ENCODE data around the gene RHCG. TPM values are rescaled to one million over a fixed set of nuclear protein-coding genes. Genes with fewer than 3 reads are reported as not detected.

RHCG gene
- total RNA-seq, 1 experiment from 2014 or later = 0.28 TPM

DNA sequence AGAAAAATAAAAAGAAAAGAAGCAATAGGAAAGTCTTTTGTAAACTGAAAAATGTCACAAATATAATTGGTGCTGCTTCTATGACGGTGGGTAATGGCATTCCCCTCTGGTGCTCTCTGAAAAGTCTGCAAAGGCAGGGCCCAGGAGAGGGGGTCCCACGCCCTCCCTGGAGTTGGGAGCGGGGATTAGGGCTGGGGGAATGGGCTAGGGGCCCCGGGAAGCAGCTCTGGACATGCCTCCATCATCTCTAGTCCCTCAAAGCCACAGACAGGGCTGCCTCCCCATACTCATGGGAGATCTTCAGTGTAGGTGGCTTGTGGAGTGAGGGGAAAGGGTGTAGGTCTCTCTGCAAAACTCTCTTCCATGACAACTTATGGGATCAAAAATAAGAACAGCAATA is 7.8 kb upstream of the RHCG start:
- H3K79me1 ChIP-seq (ENCODE audit: insufficient read depth, low read depth, low read length, poor library complexity, severe bottlenecking) = no peaks in the 10 kb centered on the region
- no peak overlapping the region for H2BK120ac ChIP-seq (ENCODE audit: low read depth, low read length, poor library complexity, severe bottlenecking)
- no peak overlapping the region for H4K8ac ChIP-seq (replicated peaks; ENCODE audit: insufficient read length, low read depth, low read length)
- H3K23ac ChIP-seq (ENCODE audit: insufficient read length, low read depth, low read length) = no peak overlapping the region
- Mint-ChIP-seq H3K9me3 (no peaks in the 10 kb centered on the region; a peak in 2 of 5 replicates), H3K4me1 (no peaks in the 10 kb centered on the region), H3K27me3 (ENCODE audit: low read depth) (peaks cover 16% of the 10 kb centered on the region), H3K4me3 (no peak overlapping the region), H3K36me3 (ENCODE audit: insufficient read depth in 1 of 3, low read depth in 3 of 3) (no peaks in the 10 kb centered on the region), H3K27ac (no peak overlapping the region)
- H2AFZ ChIP-seq (ENCODE audit: low read length) = no peak overlapping the region
- no peak overlapping the region for H2AK5ac ChIP-seq (ENCODE audit: insufficient read length, low read length)
- WGBS (ENCODE audit: extremely low coverage, insufficient read length, low lambda C conversion rate) = no CpG with 5 or more reads among the region's 4 CpGs
- H3K4ac ChIP-seq (ENCODE audit: low read depth, low read length) = no peak overlapping the region
- H3K9me3 ChIP-seq (ENCODE audit: control insufficient read depth, low read depth, low read length) = no peaks in the 10 kb centered on the region
- H2BK20ac ChIP-seq (ENCODE audit: low read depth, low read length, poor library complexity, severe bottlenecking) = no peak overlapping the region
- H3K9ac ChIP-seq (ENCODE audit: extremely low read depth, insufficient read length, low read length) = no peak overlapping the region
- H3K79me2 ChIP-seq (ENCODE audit: insufficient read depth, low read length) = no peaks in the 10 kb centered on the region
- DNase-seq = peak; percentile 12
- no peak overlapping the region for H3K4me2 ChIP-seq (ENCODE audit: insufficient read depth, insufficient read length, low read length)
- H3K18ac ChIP-seq (ENCODE audit: insufficient read length, low read depth, low read length) = no peak overlapping the region
- H2BK12ac ChIP-seq (ENCODE audit: insufficient read length, low read depth, low read length) = no peak overlapping the region
- no peak overlapping the region for H2BK5ac ChIP-seq (ENCODE audit: insufficient read length, low read length)
- no peak overlapping the region for H3T11ph ChIP-seq (ENCODE audit: low read length)
- no peak overlapping the region for H4K5ac ChIP-seq (ENCODE audit: insufficient read length, low read depth, low read length)
- H3K27me3 ChIP-seq (ENCODE audit: insufficient read depth, low read length) = no peaks in the 10 kb centered on the region
- no peaks in the 10 kb centered on the region for H4K20me1 ChIP-seq (ENCODE audit: control insufficient read depth, insufficient read depth, insufficient read length)
- H2BK15ac ChIP-seq (ENCODE audit: low read depth, low read length) = no peak overlapping the region
- TF ChIP-seq, protein P1, sequence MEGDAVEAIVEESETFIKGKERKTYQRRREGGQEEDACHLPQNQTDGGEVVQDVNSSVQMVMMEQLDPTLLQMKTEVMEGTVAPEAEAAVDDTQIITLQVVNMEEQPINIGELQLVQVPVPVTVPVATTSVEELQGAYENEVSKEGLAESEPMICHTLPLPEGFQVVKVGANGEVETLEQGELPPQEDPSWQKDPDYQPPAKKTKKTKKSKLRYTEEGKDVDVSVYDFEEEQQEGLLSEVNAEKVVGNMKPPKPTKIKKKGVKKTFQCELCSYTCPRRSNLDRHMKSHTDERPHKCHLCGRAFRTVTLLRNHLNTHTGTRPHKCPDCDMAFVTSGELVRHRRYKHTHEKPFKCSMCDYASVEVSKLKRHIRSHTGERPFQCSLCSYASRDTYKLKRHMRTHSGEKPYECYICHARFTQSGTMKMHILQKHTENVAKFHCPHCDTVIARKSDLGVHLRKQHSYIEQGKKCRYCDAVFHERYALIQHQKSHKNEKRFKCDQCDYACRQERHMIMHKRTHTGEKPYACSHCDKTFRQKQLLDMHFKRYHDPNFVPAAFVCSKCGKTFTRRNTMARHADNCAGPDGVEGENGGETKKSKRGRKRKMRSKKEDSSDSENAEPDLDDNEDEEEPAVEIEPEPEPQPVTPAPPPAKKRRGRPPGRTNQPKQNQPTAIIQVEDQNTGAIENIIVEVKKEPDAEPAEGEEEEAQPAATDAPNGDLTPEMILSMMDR (conservative IDR thresholded peaks at IDR 0.05) = no peak
- H3K56ac ChIP-seq (ENCODE audit: insufficient read length, low read depth, low read length) = no peak overlapping the region
- no peak overlapping the region for H3K27ac ChIP-seq (ENCODE audit: insufficient read length, low read depth, low read length)
- H3K23me2 ChIP-seq (ENCODE audit: insufficient read length, low read depth, low read length, poor library complexity, severe bottlenecking) = no peaks in the 10 kb centered on the region
- no peak overlapping the region for H4K91ac ChIP-seq (ENCODE audit: insufficient read length, low read depth, low read length)
- no peak overlapping the region for H3K14ac ChIP-seq (ENCODE audit: insufficient read depth, low read length)
- no peaks in the 10 kb centered on the region for H3K4me1 ChIP-seq (ENCODE audit: insufficient read depth, low read length)

All from H9 (cell line).